SK-N-SH treated with all-trans-retinoic acid at 6 μM for 48 hours (cell line): ENCODE results near the gene SCUBE2.

Experiments
- ATAC-seq: fragments of 200-7000 bp; cut with Tn5 transposase; 3 replicates; pipeline ENCODE4 v1.9.1; 2020; ENCODE audit warnings: mild to moderate bottlenecking, moderate library complexity
- ARNTL ChIP-seq: fragments of 450-650 bp; formaldehyde crosslinking; IDR thresholded peaks from 2 replicates; pipeline ENCODE4 v1.5.0; 2020; ENCODE audit warnings: low read depth, mild to moderate bottlenecking, moderate library complexity, borderline replicate concordance
- BACH2 ChIP-seq: fragments of 250-450 bp; sonication (Bioruptor Pico); IDR thresholded peaks from 2 replicates; pipeline ENCODE4 v1.9.0; 2021; ENCODE audit warnings: mild to moderate bottlenecking, borderline replicate concordance
- CREB5 ChIP-seq: fragments of 250-450 bp; sonication (Bioruptor Pico); IDR thresholded peaks from 2 replicates; pipeline ENCODE4 v1.5.1; 2020; ENCODE audit warnings: low read depth, mild to moderate bottlenecking, moderate library complexity
- CSDC2 ChIP-seq: fragments of 250-450 bp; sonication (Bioruptor Pico); IDR thresholded peaks from 2 replicates; pipeline ENCODE4 v1.5.0; 2020; ENCODE audit warnings: mild to moderate bottlenecking, moderate library complexity
- CSRNP3 ChIP-seq: fragments of 250-450 bp; sonication (Bioruptor Pico); IDR thresholded peaks from 2 replicates; pipeline ENCODE4 v1.5.1; 2021; ENCODE audit warnings: mild to moderate bottlenecking, moderate library complexity
- ESRRG ChIP-seq: fragments of 250-450 bp; sonication (Bioruptor Pico); IDR thresholded peaks from 2 replicates; pipeline ENCODE4 v1.6.1; 2021; ENCODE audit warnings: mild to moderate bottlenecking
- GLIS3 ChIP-seq: fragments of 250-450 bp; sonication (Bioruptor Pico); IDR thresholded peaks from 2 replicates; pipeline ENCODE4 v1.5.0; 2020; ENCODE audit warnings: mild to moderate bottlenecking, moderate library complexity
- ISL1 ChIP-seq: fragments of 250-450 bp; sonication (Bioruptor Pico); IDR thresholded peaks from 2 replicates; pipeline ENCODE4 v2.1.2; 2022; ENCODE audit warnings: mild to moderate bottlenecking, moderate library complexity
- PPARA ChIP-seq: fragments of 250-450 bp; sonication (Bioruptor Pico); IDR thresholded peaks from 2 replicates; pipeline ENCODE4 v1.5.0; 2020; ENCODE audit warnings: mild to moderate bottlenecking, borderline replicate concordance
- RARB ChIP-seq: fragments of 250-450 bp; sonication (Bioruptor Pico); IDR thresholded peaks from 2 replicates; pipeline ENCODE4 v1.8.0; 2021; ENCODE audit warnings: mild to moderate bottlenecking, moderate library complexity
- SNAI2 ChIP-seq: fragments of 250-450 bp; sonication (Bioruptor Pico); IDR thresholded peaks from 2 replicates; pipeline ENCODE4 v1.5.0; 2020; ENCODE audit warnings: mild to moderate bottlenecking, moderate library complexity
- TCF4 ChIP-seq: fragments of 250-450 bp; sonication (Bioruptor Pico); IDR thresholded peaks from 2 replicates; pipeline ENCODE4 v1.8.0; 2021; ENCODE audit warnings: mild to moderate bottlenecking, moderate library complexity, borderline replicate concordance
- TOX ChIP-seq: fragments of 250-450 bp; sonication (Bioruptor Pico); IDR thresholded peaks from 2 replicates; pipeline ENCODE4 v1.8.0; 2021; ENCODE audit warnings: mild to moderate bottlenecking, moderate library complexity, borderline replicate concordance
- ZC3H10 ChIP-seq: fragments of 250-450 bp; sonication (Bioruptor Pico); IDR thresholded peaks from 2 replicates; pipeline ENCODE4 v1.5.1; 2021; ENCODE audit warnings: mild to moderate bottlenecking, moderate library complexity
- ZFP3 ChIP-seq: fragments of 250-450 bp; sonication (Bioruptor Pico); IDR thresholded peaks from 2 replicates; pipeline ENCODE4 v1.5.0; 2020; ENCODE audit warnings: mild to moderate bottlenecking, moderate library complexity
- ZFP30 ChIP-seq: fragments of 450-650 bp; formaldehyde crosslinking; IDR thresholded peaks from 2 replicates; pipeline ENCODE4 v1.5.0; 2022; ENCODE audit warnings: mild to moderate bottlenecking, moderate library complexity
- ZNF565 ChIP-seq: fragments of 450-650 bp; formaldehyde crosslinking; conservative IDR thresholded peaks from 2 replicates; pipeline ENCODE4 v1.5.0; 2020; ENCODE audit warnings: low read depth, mild to moderate bottlenecking, moderate library complexity
- ZNF70 ChIP-seq: fragments of 450-650 bp; formaldehyde crosslinking; IDR thresholded peaks from 2 replicates; pipeline ENCODE4 v1.5.0; 2020; ENCODE audit warnings: mild to moderate bottlenecking, moderate library complexity
- ZNF8 ChIP-seq: fragments of 450-650 bp; formaldehyde crosslinking; IDR thresholded peaks from 2 replicates; pipeline ENCODE4 v1.5.0; 2020; ENCODE audit warnings: mild to moderate bottlenecking, moderate library complexity
- TF ChIP-seq, protein P1 (sequence below): fragments of 250-450 bp; sonication (Bioruptor Pico); IDR thresholded peaks from 2 replicates; pipeline ENCODE4 v1.5.0; 2020; ENCODE audit warnings: mild to moderate bottlenecking, moderate library complexity
- TF ChIP-seq, protein P2 (sequence below): fragments of 250-450 bp; sonication (Bioruptor Pico); IDR thresholded peaks from 2 replicates; pipeline ENCODE4 v1.8.0; 2020; ENCODE audit warnings: mild to moderate bottlenecking, moderate library complexity, borderline replicate concordance

The SCUBE2 gene

GRCh38 chr11:8989453-8989852 is 101.9 kb downstream of the SCUBE2 start:
- TF ChIP-seq GLIS3: no peak
- TF ChIP-seq, protein P1, sequence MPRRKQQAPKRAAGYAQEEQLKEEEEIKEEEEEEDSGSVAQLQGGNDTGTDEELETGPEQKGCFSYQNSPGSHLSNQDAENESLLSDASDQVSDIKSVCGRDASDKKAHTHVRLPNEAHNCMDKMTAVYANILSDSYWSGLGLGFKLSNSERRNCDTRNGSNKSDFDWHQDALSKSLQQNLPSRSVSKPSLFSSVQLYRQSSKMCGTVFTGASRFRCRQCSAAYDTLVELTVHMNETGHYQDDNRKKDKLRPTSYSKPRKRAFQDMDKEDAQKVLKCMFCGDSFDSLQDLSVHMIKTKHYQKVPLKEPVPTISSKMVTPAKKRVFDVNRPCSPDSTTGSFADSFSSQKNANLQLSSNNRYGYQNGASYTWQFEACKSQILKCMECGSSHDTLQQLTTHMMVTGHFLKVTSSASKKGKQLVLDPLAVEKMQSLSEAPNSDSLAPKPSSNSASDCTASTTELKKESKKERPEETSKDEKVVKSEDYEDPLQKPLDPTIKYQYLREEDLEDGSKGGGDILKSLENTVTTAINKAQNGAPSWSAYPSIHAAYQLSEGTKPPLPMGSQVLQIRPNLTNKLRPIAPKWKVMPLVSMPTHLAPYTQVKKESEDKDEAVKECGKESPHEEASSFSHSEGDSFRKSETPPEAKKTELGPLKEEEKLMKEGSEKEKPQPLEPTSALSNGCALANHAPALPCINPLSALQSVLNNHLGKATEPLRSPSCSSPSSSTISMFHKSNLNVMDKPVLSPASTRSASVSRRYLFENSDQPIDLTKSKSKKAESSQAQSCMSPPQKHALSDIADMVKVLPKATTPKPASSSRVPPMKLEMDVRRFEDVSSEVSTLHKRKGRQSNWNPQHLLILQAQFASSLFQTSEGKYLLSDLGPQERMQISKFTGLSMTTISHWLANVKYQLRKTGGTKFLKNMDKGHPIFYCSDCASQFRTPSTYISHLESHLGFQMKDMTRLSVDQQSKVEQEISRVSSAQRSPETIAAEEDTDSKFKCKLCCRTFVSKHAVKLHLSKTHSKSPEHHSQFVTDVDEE: no peak
- no peak for TF ChIP-seq CSDC2 (CRISPR knock-in tag)
- no peak for TF ChIP-seq ESRRG
- no peak for TF ChIP-seq ZFP3
- no peak for TF ChIP-seq ZNF8 (CRISPR knock-in tag)
- TF ChIP-seq ZC3H10: no peak
- no peak for TF ChIP-seq SNAI2 (CRISPR knock-in tag)
- TF ChIP-seq TCF4 (CRISPR knock-in tag): no peak
- TF ChIP-seq RARB (CRISPR knock-in tag): no peak
- no peak for TF ChIP-seq ZFP30 (CRISPR knock-in tag)
- peak; percentile 51; the same call in 2 of the 3 replicates for ATAC-seq

- ATAC-seq: peak; percentile 70
- no peak for TF ChIP-seq CREB5
- TF ChIP-seq PPARA (CRISPR knock-in tag): no peak
- TF ChIP-seq ESRRG: no peak
- TF ChIP-seq ZFP3: no peak
- no peak for TF ChIP-seq ZNF8 (CRISPR knock-in tag)
- TF ChIP-seq GLIS3: no peak
- TF ChIP-seq BACH2: no peak
- TF ChIP-seq, protein P2, sequence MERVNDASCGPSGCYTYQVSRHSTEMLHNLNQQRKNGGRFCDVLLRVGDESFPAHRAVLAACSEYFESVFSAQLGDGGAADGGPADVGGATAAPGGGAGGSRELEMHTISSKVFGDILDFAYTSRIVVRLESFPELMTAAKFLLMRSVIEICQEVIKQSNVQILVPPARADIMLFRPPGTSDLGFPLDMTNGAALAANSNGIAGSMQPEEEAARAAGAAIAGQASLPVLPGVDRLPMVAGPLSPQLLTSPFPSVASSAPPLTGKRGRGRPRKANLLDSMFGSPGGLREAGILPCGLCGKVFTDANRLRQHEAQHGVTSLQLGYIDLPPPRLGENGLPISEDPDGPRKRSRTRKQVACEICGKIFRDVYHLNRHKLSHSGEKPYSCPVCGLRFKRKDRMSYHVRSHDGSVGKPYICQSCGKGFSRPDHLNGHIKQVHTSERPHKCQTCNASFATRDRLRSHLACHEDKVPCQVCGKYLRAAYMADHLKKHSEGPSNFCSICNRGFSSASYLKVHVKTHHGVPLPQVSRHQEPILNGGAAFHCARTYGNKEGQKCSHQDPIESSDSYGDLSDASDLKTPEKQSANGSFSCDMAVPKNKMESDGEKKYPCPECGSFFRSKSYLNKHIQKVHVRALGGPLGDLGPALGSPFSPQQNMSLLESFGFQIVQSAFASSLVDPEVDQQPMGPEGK (CRISPR knock-in tag): no peak
- no peak for TF ChIP-seq CSRNP3 (CRISPR knock-in tag)
- TF ChIP-seq, protein P1: no peak
- no peak for TF ChIP-seq ZNF70 (CRISPR knock-in tag)
- TF ChIP-seq ZNF565 (CRISPR knock-in tag): no peak
- no peak for TF ChIP-seq ZC3H10
- no peak for TF ChIP-seq ARNTL
Measured at GRCh38 chr11:8988329-8989234, 102.8 kb downstream of the SCUBE2 start.

GRCh38 chr11:8987446-8987845 is 104.0 kb downstream of the SCUBE2 start:
- no peak for ATAC-seq
- TF ChIP-seq ZNF8 (CRISPR knock-in tag) (no peak), ZNF70 (CRISPR knock-in tag) (no peak), TOX (CRISPR knock-in tag) (no peak), TCF4 (CRISPR knock-in tag) (no peak), ISL1 (CRISPR knock-in tag) (no peak), RARB (CRISPR knock-in tag) (no peak), ZFP3 (no peak), PPARA (CRISPR knock-in tag) (no peak), CSRNP3 (CRISPR knock-in tag) (no peak)
- TF ChIP-seq, protein P2 (CRISPR knock-in tag): no peak
